Sigmoid colon (tissue), 4 donors: ENCODE results near the gene BAX.

Source experiments
- EP300 ChIP-seq, 4 donors: sonication (generic); formaldehyde crosslinking; IDR thresholded peaks; one replicate each; pipeline ENCODE4 v1.6.1; 2017; ENCODE audit warnings: antibody characterized with exemption in 4 of 4
- POLR2A ChIP-seq, 2 donors: fragments of 450-650 bp; IDR thresholded peaks; one replicate each; pipeline ENCODE4 v1.6.1; 2016; ENCODE audit warnings: antibody characterized with exemption in 2 of 2, mild to moderate bottlenecking in 2 of 2, moderate library complexity in 2 of 2
- TF ChIP-seq, protein P1 (sequence below), 4 experiments: fragments of 450-650 bp in 3 of 4; fragments of 200-600 bp in 1 of 4; IDR thresholded peaks; one replicate each; pipeline ENCODE4 v1.5.1; 2016 to 2019; ENCODE audit warnings: antibody characterized with exemption in 4 of 4, mild to moderate bottlenecking in 3 of 4, moderate library complexity in 2 of 4

DNA sequence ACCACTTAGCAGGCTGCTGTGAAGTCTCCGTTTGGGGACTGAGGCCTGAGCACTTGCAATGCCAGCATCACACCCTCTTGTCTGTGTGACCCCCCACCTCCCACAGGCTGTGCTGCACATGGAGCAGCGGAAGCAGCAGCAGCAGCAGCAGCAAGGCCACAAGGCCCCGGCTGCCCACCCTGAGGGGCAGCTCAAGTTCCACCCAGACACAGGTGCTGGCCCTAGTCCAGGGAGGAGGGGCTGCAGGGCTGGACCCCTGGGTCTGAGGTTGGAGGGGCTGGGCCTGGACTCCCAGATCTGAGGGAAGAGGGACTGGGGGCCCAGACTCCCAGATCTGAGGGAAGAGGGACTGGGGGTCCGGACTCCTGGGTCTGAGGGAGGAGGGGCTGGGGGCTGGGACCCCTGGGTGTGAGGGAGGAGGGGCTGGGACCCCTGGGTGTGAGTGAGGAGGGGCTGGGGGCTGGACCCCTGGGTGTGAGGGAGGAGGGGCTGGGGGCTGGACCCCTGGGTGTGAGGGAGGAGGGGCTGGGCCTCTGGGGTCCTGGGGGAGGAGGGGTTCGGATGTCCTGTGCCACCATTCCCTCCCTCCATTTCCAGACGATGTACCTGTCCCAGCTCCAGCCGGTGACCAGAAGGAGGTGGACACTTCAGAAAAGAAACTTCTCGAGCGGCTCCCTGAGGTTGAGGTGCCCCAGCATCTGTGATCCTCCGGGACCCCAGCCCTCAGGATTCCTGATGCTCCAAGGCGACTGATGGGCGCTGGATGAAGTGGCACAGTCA, 32.8 kb upstream of the BAX start:
- TF ChIP-seq, protein P1, sequence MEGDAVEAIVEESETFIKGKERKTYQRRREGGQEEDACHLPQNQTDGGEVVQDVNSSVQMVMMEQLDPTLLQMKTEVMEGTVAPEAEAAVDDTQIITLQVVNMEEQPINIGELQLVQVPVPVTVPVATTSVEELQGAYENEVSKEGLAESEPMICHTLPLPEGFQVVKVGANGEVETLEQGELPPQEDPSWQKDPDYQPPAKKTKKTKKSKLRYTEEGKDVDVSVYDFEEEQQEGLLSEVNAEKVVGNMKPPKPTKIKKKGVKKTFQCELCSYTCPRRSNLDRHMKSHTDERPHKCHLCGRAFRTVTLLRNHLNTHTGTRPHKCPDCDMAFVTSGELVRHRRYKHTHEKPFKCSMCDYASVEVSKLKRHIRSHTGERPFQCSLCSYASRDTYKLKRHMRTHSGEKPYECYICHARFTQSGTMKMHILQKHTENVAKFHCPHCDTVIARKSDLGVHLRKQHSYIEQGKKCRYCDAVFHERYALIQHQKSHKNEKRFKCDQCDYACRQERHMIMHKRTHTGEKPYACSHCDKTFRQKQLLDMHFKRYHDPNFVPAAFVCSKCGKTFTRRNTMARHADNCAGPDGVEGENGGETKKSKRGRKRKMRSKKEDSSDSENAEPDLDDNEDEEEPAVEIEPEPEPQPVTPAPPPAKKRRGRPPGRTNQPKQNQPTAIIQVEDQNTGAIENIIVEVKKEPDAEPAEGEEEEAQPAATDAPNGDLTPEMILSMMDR (IDR thresholded peaks at IDR 0.05), result no peak
- no peak for TF ChIP-seq EP300 (IDR thresholded peaks at IDR 0.05)
- no peak for TF ChIP-seq POLR2A (IDR thresholded peaks at IDR 0.05)
